Activated effector memory CD4-positive, alpha-beta T cell treated with Interleukin-2 at 50 U/mL for 16 hours (primary cell): ENCODE measurements around the gene COPS4.
"Not testable (repeated sequence)": the region's sequence is repeated elsewhere in the genome, so short reads cannot be mapped to it uniquely, and the experiment has no call there.

Experiments used
- DNase-seq: peaks from one replicate; pipeline ENCODE4 v3.0.0-alpha.2; 2020

COPS4 gene

DNA sequence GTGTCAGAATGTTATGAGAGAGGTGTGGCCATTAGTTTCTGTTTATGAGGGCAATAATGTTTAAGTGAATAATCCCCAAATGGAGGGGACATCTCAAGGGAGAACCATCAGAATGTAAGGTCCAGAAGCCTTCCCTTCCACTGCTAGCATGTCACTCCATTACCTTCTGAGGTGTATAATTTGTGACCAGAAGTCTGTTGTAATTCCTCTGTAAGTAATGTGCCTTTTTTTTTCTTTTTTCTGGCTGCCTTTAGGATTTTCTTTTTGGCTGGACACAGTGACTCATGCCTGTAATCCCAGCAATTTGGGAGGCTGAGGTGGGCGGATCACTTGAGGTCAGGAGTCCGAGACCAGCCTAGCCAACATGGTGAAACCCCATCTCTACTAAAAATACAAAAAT lies 10.8 kb upstream of the COPS4 start:
- no peak for DNase-seq

DNA sequence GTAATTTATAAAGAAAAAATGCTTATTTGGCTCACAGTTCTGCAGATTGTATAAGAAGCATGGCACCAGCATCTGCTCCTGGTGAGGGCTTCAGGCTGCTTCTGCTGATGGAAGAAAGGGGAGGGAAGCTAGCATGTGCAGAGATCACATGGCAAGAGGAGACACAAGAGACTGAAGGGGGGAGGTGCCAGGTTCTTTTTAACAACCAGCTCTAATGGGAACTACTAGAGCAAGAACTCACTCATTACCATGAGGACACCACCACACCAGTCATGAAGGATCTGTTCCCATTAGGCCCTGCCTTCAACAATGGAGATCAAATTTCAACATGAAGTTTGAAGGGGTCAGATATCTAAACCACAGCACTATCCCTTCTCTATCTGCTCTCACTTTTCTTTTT lies 9.4 kb upstream of the COPS4 start:
- DNase-seq, result no peak

DNA sequence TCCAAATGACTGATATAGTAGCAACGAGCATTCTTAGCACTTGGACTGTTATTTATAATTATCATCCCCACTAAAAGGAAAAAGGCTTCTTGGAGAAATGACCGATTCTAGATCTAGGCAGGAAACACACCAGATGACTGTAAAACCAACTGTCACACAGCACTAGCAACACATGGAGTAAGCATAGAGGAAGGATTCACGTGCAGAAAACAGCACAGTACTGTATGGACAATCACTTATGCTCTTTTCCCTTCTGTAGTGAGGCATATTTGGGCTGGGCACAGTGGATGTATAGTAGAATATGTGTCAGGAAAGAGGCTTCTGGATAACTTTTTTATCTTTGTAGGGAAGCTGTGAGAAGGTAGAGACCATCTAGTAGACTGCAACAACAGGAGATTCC lies 6.0 kb upstream of the COPS4 start:
- no peak for DNase-seq

DNA sequence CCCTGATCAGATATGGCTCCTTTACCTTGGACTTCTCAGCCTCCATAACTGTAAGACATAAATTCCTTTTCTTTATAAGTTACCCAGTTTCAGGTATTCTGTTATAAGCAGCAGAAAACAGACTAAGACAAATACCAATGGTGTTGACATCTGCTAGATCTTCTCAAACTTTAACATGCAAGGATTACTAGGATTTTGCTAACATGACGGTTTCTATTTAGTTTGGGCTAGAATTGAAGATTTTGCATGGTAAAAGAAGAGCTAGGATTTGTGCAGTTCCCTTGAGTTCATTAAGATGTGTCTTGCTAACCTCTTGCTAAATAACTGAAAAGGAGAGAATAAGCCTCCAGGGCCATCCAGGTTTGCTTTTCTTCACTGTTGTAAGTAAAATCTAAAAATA lies 5.3 kb upstream of the COPS4 start:
- no peak for DNase-seq

DNA sequence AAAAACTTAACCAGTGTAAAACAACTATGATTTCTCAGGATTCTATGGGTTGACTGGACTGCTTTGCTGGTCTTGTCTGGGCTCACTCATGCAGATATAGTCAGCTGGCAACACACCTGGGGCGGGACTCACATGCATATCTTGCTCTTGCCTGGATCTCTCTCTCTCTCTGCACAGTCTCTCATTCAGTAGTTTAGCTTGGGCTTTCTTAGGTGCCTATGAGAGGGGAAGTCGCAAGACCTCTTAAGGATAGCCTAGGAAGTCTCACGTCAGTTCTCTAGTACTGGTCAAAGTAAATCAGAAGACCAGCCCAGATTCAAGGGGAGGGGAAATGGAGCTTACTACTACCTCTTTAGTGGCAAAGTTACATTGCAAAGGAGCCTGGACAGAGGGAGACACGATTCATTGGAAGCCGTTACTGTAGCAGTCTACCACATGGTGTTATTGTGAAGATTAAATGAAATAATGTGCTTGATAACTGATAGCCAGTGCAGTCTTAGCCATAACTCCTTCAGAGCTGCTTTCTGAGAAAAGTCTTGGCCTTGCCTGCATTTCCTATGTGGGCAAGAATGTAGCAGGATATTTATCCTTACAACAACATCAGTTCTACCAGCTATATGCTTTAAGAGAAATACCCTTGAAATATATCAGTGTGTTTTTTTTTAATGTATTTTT lies 2.1 kb downstream of the COPS4 start:
- no peak for DNase-seq

DNA sequence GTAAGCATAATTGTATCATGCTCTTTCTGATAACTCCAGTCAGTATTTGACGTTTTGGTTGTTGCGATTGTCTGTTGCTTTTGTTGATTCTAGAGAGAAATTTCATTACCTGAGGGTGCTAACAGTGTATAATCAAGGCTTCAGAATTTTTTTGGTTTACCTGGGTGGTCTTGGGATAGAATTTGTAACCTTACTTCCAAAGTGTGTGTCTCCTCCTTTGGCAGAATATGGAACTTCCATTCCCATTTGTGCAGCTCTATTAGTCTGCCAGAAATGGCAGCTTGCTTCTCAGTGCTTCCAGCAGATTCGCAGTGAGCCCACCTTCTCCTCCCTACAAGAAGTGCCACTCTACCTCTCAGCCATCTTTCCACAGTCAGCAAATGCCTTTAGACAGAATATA lies 5.3 kb downstream of the COPS4 start:
- DNase-seq, result no peak

DNA sequence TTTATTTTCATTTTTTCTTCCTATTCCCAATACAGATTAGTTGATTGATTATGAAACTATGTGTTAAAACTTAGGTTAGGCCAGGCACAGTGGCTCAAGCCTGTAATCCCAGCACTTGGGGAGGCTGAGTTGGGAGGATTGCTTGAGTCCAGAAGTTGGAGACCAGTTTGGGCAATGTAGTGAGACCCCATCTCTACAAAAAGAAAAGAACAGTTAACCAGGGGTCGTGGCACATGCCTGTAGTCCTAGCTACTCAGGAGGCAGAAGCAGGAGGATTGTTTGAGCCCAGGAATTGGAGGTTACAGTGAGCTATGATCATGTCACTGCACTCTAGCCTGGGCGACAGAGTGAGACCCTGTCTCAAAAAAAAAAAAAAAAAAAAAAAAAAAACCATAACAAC lies 8.2 kb downstream of the COPS4 start:
- not testable (repeated sequence) for DNase-seq

DNA sequence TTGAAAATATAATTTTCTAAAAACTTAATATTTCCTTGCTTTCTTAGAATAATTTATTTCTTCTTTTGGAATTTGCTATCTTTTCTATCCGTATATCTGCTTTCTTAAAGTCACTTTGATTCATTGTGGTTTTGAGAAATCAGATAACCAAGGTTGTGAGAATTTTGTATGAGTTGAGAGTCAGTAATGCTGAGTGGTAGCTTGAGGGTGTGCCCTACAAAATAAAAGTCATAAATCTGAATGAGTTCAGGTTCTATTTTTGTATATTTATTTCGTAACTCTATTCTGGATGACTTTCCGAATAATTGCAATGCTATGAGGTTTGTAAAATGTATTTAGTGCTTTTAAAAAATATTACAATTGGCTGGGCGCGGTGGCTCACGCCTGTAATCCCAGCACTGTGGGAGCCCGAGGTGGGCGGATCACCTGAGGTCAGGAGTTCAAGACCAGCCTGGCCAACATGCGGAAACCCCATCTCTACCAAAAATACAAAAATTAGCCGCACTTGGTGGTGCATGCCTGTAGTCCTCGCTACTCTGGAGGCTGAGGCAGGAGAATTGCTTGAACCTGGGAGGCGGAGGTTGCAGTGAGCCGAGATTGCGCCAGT lies 8.9 kb downstream of the COPS4 start:
- no peak for DNase-seq

DNA sequence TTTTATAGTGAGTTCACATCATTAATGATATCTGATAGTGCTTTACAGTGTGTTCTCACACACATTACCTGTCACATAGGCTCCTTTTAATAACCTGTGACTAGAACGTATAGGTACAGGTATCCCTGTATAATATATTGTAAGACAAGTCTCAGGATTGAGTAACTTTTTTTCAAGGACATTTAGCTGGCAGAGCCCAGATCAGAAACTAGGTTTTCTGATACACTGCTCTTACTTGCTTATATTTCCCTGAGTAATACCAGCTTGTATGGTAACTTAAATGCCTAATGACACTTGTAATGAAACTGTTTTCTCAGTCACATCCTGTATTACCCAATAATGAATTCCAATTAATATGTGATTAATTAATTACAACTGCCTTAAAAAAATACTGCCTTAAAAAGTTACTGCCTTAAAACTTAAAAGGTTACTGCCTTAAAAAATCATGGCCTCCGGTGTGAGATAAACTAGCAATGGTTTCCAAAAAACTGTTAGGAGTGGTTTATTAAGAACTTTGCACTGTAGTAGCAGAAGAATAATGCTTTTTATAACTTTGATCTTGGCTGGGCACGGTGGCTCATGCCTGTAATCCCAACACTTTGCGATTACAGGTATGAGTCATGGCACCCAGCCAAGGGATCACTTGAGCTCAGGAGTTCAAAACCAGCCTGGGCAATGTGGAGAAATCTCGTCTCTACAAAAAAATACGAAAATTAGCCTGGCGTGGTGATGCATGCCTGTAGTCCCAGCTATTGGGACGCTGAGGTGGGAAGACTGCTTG lies 11.9 kb downstream of the COPS4 start:
- DNase-seq, result no peak

DNA sequence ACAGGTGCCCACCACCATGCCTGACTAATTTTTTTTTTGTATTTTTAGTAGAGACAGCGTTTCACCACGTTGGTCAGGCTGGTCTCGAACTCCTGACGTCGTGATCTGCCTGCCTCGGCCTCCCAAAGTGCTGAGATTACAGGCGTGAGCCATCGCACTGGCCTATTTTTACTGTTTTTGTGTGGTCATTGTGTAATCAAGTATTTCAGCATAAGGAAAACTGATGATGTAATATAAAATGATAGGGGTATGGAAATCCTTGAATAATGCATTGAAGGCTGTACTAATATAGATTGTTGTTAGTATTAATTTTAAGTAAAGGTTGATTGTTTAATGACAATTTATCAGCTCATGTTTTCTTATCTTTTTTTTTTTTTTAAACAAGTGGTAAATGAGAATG lies 13.8 kb downstream of the COPS4 start:
- DNase-seq, result not testable (repeated sequence)

DNA sequence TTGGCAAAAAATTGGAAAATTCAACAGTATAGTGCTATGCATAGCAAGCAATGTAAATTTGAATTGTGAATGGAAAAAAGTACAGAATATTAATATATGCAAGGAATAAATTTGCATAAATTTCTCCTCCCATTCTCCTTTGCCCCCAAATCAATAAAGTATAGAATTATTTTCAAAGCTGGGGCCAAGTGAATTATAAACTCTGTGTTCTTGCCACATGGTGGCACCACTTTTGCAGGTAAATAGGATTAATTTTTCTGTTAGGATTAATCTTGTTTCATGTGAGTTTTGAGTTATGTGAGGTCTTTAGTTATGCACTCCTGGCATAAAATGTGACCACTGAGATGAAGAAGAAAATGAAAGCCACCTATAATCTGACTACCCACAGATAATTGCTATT lies 19.9 kb downstream of the COPS4 start:
- no peak for DNase-seq

DNA sequence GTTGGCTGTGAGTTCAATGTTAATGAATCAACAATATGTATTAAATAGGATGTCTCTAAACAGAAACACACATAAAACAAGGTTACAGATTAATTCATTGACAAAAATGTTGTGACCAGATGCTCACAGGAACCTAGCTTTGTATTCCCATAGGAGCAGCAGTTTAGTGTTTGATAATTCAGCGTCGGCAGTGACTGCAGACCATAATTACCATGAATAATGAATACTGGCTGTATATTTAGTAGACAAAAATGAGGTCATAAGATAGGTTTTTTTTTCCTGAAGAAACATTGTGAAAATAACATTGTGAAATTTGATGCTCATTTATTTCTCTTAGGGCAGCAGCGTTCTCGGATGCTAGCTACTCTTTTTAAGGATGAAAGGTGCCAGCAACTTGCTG lies 27.8 kb downstream of the COPS4 start:
- no peak for DNase-seq

DNA sequence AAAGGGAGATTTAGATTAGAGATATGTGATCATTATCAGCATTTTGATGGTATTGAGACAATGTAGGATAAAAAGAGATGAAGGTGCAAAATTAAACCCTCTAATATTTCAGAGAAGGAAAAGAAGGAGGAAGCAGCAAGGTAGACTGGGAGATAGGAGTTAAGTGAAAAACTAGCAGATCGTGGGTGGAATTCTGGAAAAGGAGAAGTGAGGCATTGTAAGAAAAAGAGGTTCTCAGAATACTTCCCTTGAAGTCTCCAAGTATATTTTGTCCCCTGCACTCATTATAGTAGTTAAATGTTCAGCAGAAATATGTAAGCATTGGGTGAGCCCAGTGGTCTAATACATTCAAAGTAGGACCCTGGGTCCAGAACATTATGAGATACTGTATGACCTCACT lies 30.3 kb downstream of the COPS4 start:
- no peak for DNase-seq

DNA sequence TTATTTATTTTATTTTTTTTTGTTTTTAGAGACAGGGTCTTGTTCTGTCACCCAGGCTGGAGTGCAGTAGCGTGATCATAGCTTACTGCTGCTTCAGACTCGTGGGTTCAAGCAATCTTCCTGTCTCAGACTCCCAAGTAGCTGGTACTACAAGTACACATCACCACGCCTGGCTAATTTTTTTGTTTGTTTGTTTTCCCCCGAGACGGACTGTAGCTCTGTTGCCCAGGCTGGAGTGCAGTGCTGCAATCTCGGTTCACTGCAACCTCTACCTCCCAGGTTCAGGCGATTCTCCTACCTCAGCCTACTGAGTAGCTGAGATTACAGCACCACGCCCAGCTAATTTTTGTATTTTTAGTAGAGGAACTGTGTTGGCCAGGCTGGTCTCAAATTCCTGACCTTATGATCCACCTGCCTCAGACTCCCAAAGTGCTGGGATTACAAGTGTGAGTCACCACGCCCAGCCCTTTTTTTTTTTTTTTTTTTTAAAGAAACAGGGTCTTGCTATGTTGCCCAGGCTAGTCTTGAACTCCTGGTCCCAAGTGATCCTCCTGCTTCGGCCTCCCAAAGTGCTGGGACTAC lies 32.2 kb downstream of the COPS4 start:
- DNase-seq, result no peak

DNA sequence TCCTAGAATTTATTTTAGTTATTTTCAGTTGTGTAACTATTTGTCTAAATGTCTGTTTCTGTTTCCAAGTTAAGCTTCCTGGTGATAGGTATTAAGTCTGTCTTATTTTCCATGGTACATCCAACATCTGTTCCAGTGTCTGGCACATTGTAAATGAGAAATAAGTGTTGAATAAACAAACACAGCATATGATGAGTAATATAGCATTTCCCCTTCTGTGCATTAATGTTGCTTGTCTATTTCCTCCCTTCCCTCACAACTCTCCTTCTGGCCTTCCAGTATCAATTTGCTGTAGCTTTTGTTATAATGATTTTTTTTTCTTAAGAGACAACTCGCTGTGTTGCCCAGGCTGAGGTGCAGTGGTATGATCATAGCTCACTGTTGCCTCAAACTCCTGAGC lies 36.1 kb downstream of the COPS4 start:
- DNase-seq, result no peak

DNA sequence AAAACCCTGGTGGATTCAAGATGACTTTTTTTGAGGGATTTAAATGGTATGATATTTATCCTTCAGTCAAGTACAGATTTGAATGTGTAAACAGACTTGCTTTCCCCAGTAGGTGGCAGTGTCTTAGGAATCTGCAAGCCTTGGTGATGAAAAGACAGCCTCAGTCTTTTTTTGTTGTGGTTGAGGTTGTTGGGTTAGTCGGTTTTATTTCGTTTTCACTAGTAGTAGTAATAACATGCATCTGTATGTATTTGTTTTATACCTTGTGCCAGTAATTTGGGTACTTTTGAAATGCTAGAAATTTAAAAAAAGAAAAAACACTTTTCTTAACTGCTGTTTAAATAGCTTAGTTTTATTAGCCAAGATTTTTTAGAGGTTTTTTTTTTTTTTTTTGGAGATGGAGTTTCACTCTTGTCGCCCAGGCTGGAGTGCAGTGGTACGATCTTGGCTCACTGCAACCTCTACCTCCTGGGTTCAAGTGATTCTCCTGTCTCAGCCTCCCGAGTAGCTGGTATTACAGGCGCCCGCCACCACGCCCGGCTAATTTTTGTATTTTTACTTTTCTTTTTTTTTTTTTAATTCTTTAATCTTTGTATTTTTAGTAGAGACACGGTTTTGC lies 39.2 kb downstream of the COPS4 start:
- DNase-seq, result no peak

DNA sequence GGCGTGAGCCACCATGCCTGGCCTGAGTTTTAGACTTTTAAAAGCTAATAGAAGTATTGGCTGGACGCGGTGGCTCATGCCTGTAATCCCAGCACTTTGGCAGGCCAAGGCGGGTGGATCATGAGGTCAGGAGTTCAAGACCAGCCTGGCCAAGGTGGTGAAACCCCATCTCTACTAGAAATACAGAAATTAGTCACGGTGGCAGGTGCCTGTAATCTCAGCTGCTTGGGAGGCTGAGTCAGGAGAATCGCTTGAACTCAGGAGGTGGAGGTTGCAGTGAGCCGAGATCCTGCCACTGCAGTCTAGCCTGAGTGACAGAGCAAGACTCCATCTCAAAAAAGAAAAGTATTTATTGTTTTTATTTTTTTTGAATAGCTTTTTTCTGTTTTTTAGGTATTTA lies 39.8 kb downstream of the COPS4 start:
- not testable (repeated sequence) for DNase-seq

DNA sequence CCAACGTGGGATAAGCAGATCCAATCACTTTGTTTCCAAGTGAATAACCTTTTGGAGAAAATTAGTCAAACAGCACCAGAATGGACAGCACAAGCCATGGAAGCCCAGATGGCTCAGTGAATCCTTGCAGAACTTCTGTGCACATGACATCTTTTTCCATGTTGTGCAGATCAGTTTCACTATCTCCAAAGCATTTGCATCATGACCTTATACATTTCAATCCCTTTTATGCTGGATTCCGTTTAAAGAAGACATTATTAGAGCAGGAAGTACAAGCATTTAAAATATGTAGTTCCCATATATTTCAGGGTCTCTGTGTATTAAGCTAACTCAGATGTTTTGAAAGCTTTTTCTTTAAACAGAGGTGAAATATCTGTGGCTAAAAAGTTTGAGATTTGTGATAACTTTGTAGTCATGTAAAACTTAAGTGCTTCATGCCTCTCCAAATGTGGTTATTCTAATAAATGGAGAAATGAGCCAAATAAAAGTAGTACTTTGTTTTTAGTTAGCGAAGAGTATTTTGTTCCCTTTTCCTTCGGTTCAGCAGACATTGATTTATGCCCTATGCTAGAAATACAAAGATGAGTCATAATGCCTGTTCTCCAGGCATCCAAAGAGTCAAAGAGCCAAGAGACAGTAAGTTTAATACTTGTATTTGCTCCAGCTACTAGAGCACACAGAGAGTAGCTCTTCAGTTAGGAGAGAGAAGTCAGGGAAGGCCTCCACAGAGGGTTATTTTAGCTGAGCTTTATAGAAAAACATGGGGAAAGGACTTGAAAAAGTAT lies 40.5 kb downstream of the COPS4 start:
- no peak for DNase-seq

DNA sequence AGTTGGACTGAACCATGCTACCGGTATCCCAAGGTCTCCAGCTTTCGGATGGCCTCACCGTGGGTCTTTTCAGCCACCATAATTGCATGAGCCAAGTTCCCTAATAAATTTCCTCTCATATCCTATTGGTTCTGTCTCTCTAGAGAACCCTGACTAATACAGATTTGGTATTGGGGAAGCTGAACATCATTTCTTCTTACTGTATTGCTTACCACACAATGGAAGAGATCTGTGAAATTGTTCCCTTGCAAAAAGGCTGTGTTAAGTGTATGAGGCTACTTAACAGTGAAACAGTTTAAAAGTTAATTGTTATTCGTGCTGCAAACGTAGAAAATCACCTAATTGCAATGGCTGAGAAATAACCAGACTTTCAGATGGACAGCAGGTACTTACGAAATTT lies 45.6 kb downstream of the COPS4 start:
- no peak for DNase-seq

DNA sequence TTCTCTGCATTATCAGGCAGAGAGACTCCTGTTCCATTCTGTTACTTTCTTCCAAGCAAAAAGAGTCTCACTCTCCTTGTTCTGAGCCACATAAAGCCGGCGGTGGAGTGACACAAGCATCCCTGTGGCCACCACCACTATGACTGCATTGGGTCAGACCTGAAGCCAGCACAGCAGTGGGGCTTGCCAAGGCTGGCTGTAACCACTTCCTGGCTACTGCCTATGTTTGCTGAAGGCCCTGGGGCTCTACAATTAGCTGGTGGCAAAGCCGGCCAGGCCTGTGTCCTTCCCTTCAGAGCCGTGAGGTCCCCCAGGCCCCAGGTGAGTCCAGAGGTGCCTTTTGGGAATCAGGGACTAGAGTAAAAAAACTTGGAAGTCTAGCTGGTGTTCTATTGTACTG lies 47.8 kb downstream of the COPS4 start:
- DNase-seq, result no peak

DNA sequence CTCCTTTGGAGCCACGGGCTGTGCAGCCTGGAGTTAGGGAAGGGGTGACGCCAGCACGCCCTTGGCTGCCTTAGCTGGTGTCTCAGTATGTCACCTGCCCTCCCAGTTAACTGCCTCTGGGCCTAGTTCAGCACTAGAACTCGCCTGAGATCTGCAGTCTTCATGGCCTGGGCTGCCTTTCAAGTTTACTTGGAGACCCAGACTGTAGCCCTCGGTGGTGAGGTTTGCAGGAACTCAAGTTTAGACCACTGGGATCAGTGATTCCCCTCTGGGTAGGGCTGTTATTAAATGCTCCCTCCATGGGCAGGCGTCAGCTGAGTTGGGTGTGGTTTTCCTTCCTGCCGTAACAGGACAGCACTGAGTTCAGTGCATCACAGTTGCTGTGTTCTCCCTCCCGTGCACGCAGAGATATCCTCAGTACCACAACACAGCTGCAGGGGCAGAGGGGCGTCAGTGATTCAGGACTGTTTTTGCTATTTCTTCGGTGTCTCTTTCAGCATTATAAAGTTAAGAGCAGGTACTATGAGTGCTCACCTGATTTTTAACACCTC lies 49.0 kb downstream of the COPS4 start:
- peak; percentile 65 for DNase-seq

DNA sequence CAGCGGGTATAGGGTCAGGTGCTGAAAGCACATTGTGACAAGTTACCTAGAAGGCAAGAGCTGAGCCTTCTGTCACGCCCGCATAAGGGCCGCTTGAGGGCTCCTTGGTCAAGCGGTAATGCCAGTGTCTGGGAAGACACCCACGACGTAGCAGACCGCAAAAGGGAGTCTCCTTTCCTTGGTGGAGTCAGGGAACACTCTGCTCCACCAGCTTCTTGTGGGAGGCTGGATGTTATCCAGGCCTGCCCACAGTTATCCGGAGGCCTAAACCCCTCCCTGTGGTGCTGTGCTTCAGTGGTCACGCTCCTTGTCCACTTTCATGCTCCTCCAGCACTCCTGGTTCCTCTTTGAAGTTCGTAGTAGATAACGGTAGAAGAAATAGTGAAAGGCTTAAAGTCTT lies 50.0 kb downstream of the COPS4 start:
- not testable (repeated sequence) for DNase-seq
